Hindlimb muscle (tissue), 1 donor: ENCODE results near the gene BCAS1. TPM values are rescaled to one million over a fixed set of nuclear protein-coding genes. Genes with fewer than 3 reads are reported as not detected.

Experiments used
- DNase-seq: peaks from one replicate; pipeline ENCODE4 v3.0.0-alpha.2; 2013
- polyA plus RNA-seq: library from polyadenylated mRNA; unstranded; fragments of 120-200 nt; gene quantifications from one replicate; pipeline ENCODE4 v1.2.1, GENCODE V29; 2013; ENCODE audit not compliant: insufficient read length

The BCAS1 gene
- polyA plus RNA-seq, 1 donor = 8.2 TPM

GRCh38 chr20:53921443-53921973, 148.9 kb downstream of the BCAS1 start:
- no peak for DNase-seq

GRCh38 chr20:53920647-53921245, 149.6 kb downstream of the BCAS1 start:
- no peak for DNase-seq

DNA sequence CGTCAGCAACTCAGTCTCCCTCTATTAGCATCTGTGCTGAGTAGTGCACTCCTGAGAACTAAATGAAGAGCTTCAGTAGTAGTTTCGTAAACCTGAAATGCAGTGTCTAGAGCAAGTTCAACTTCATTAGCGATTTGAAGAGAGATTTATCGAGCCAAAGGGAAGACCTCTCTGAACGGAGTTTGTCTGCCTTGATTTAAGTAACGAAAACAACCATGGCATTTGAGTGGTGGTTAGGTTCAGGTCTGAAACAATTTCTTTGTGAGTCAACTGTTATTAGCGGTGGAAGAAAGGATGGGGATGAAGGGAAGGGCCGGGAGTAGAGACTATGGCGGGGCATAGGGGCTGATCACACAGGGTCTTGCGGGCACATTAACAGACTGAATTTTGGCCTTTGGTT, 150.5 kb downstream of the BCAS1 start:
- DNase-seq = no peak

DNA sequence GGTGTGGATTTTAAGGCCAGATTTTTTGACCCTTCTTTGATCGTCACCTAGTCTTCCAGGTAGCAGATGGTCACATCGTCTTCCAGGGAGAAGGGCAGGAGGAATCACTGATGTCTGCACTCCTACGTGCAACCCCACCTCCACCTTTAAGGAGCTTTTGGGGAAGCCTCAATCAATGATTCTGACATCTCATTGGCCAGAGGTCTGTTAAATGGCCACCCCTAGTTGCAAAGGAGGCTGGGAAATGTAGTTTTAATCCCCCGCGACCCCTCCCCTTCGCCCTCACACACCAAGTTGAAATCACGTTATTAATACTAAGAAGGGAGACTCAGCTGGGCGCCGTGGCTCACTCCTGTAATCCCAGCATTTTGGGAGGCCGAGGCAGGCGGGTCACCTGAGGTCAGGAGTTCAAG, 151.4 kb downstream of the BCAS1 start:
- no peak for DNase-seq

- no peak for DNase-seq
These were observed 152.4 kb downstream of the BCAS1 start for GRCh38 chr20:53918020-53918311.

GRCh38 chr20:53917145-53918019, 153.0 kb downstream of the BCAS1 start:
- no peak for DNase-seq

GRCh38 chr20:53916173-53916512, 154.3 kb downstream of the BCAS1 start:
- no peak for DNase-seq

DNA sequence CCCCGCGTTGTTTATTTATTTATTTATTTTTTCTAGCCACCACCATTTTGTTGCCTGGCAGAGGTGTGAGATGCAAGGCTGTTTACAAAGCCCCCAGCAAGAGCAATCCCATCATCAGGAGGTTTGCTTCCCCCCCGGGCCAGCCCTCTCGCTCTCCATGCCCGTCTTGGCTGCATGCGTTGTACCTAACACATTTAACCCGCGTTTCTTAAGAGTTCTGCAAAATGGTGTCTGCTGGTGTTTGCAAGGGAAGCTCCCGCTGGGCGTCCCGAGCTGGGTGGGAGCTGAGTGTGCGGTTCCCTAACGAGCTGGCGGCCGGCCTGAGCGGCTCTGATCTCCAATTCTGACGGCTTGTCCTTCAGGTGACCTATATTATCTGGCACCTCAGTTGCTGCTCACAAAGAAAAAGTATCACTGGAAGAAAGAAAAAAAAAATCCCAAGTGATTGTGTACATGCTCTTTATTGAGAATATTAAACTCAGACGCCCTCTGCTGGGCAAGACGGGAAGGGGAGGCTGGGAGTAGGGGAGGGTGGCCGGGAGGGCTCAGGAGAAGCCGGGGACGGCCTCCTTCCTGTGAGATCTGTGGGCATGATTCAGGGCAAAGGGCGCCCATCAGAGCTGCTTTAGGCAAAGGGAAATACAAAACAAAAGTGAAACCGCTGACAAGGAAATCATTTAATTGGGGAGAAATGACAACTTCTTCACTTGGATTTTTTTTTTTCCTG, 154.8 kb downstream of the BCAS1 start:
- peak; percentile 93 for DNase-seq

DNA sequence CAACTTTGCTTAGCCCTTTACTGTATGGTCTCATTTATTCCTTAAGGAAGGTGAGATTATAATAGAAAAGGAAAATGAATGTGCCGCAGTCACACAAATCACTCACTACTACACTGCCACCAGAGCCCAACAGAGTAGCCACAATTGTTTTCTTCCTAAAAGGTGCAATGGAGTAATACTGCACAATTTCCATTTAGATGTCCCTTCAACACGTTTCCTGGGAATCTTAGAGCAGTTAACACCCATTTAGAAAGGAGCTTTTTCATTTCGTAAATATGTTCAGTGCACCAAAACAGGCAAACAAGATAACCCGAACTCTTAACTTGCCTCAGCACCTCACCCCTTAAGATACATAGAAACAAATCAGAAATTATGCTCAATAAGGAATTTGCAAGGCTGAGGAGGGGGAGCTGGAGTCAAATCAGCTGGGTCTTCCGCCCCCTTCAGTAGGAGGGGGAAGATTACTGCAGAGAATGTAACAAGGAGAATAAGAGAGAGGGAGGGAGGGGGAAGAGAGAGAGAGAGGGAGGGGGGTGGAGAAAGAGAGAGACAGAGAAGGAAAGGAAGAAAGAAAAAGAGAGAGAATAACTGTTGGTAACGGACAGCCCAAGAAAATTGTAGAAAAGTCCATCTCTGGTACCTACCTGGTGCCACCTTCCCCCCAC, 155.5 kb downstream of the BCAS1 start:
- DNase-seq = peak; percentile 62

DNA sequence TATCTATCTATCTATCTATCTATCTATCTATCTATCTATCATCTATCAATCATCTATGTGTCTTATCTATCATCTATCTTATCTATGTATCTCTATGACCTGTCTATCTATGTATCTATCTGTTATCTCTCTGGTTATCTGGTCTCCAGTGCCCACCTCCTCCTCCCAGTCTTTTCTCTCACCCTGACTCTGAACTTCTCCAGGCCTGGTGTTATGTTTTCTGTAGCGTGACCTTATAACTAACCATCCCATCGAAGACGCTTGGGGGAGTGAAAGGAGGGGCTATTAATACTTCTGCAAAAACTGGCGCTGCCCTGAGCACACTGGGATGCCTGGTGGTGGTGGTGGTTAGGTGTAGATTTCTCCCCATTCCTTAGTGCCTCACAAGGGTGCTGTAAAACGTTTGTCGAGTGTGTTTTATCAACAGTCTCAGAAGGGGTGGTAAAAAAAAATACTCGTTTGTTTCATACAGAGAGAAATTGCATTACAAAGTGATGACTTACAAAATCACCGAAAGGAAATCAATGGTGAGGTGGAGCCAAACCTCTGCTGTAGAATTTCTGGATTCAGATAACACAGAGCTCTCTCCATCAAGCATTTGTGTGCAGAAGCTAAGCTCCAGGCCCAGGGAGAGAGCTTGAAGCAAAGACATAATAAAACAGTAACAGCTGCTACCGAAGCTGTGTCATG, 156.2 kb downstream of the BCAS1 start:
- peak; percentile 57 for DNase-seq

GRCh38 chr20:53911301-53911700, 159.1 kb downstream of the BCAS1 start:
- no peak for DNase-seq

- no peak for DNase-seq
These were observed 159.9 kb downstream of the BCAS1 start for GRCh38 chr20:53910351-53911002.

DNA sequence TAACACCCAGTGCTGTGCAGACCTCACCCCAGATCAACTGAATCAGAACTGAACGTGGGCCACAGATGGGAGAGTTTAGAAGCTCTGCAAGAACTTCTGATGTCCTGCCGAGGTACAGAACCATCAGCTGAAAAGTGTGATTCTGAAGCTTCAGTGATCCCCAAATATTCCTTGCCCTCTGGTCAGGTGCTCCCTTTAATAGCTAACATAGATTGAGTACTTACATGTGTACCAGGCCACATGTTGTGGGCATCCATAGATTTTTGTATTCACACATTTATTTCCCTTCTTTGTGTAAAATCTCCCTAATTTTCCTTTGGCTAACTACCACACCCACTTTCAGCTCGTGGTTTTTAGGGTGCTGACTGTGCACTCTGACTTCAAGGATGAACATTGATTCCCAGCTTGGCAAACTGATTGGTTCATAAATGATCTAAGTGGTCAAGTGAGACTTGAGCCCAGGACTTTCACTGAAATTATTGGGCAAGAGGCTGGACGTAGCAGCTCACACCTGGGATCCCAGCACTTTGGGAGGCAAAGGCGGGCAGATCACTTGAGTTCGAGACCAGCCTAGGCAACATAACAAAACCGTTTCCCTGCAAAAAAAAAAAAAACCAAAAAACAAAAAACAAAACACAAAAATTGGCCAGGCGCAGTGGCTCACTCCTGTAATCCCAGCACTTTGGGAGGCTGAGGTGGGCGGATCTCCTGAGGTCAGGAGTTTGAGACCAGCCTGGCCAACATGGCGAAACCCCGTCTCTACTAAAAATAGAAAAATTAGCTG, 162.2 kb downstream of the BCAS1 start:
- no peak for DNase-seq

DNA sequence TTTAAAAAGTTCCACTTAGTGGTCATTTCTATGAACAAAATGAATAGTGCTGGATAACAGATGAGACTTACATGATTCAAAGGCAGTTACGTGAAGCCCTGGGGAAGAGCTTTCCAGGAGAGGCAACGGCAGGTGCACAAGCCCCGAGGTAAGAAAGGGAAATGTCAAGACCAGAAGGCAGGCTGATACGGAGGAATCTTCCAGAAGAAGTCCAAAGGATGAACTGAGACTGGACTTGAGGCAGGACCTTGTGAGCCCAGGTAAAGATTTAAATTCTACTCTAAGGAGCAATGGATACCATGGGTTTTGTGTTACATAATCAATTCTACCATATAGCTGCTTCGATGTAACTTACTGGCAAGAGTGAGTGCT, 164.6 kb downstream of the BCAS1 start:
- DNase-seq = no peak

- no peak for DNase-seq
These were observed 165.2 kb downstream of the BCAS1 start for GRCh38 chr20:53905019-53905819.

DNA sequence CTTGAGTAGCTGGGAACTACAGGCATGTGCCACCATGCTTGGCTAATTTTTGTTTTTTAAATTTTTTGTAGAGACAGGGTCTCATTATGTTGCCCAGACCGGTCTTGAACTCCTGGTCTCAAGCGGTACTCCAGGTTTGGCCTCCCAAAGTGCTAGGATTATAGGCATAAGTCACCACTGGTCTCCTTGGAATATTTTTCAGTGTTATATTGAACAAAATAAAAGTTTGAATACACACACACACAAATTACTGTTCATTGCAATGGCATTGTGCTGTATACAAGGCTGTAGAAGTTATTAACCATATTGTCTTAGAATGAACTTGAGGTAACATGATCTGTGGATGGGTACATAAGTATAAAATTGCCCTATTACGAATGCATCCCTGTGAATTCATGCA, 166.1 kb downstream of the BCAS1 start:
- no peak for DNase-seq

DNA sequence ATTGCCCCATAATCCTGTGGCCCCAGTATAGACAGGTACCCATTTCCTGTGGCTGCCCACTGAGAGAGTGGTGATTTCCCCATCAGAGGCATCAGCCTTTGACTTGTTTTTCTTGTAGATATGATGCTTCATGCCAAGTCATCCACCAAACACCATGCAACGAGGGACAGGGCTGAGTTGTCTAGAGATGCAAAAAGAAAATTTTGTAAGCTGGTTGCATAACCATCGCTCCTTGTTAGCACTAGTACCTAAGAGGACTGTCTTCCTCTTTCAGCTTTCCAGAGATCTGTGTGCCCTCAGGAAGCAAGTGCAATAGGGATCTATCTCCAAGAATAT, 166.8 kb downstream of the BCAS1 start:
- no peak for DNase-seq

- no peak for DNase-seq
These were observed 167.3 kb downstream of the BCAS1 start for GRCh38 chr20:53902968-53903651.

DNA sequence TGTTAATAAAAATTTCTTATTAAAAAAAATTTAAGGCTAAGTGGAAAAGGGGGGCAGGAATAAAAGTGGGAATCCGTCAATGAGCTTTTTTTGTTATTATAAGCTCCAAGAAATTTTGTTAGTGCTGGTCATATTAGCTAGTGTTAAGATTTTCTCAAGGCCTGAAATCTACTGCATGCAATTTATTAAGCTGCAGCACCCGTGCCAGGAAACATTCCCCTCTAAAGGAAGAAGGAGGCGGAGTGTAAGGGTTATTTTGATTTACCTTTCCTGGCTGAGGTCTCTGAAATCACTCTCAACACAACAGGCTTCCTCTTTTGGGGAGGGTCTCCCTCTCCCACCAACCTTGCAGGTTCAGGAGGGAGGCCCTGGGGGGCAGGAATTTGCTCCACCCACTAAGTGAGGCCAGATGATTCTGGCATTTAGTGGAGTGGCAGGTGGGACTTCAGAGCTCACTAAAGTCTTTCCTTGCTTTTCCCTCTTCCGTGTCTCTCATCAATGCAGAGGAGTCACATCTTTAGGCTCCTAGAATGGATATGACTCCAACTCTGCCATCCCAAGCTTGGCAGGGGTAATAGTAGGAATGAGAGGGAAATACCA, 168.8 kb downstream of the BCAS1 start:
- DNase-seq = no peak
